BLaER1 treated with 17β-estradiol and CSF1 and Interleukin-3, amounts not matched to agents 10 nM and 100 nM (cell line): ENCODE data around the gene WHRN.
A peak's percentile ranks its signal among the peaks of the same experiment; 100 is the strongest.

ENCODE experiments used
- H3K27ac ChIP-seq, 11 experiments: shearing (Covaris generic); formaldehyde crosslinking; 2 replicates each; pipeline ENCODE4 v1.8.1; 2022
- H3K27me3 ChIP-seq, 11 experiments: shearing (Covaris generic); formaldehyde crosslinking; 2 replicates each; pipeline ENCODE4 v1.8.1; 2022
- H3K36me3 ChIP-seq, 11 experiments: shearing (Covaris generic); formaldehyde crosslinking; 2 replicates each; pipeline ENCODE4 v1.8.1; 2022
- H3K4me1 ChIP-seq, 10 experiments: shearing (Covaris generic); formaldehyde crosslinking; 2 replicates each; pipeline ENCODE4 v1.8.1; 2022
- H3K4me2 ChIP-seq, 11 experiments: shearing (Covaris generic); formaldehyde crosslinking; 2 replicates each; pipeline ENCODE4 v1.8.1; 2022
- H3K4me3 ChIP-seq, 10 experiments: shearing (Covaris generic); formaldehyde crosslinking; 2 replicates each; pipeline ENCODE4 v1.8.1; 2022
- H3K9ac ChIP-seq, 11 experiments: shearing (Covaris generic); formaldehyde crosslinking; 2 replicates each; pipeline ENCODE4 v1.8.1; 2022
- H3K9me3 ChIP-seq, 11 experiments: shearing (Covaris generic); formaldehyde crosslinking; replicated peaks in 1 of 11; 2 replicates each; pipeline ENCODE4 v1.8.1; 2022
- H4K20me1 ChIP-seq, 11 experiments: shearing (Covaris generic); formaldehyde crosslinking; 2 replicates each; pipeline ENCODE4 v1.8.1; 2022
- Cebpa-rat ChIP-seq, 11 experiments: shearing (Covaris generic); IDR thresholded peaks; 2 replicates each; pipeline ENCODE4 v1.8.1; 2022

WHRN gene

DNA sequence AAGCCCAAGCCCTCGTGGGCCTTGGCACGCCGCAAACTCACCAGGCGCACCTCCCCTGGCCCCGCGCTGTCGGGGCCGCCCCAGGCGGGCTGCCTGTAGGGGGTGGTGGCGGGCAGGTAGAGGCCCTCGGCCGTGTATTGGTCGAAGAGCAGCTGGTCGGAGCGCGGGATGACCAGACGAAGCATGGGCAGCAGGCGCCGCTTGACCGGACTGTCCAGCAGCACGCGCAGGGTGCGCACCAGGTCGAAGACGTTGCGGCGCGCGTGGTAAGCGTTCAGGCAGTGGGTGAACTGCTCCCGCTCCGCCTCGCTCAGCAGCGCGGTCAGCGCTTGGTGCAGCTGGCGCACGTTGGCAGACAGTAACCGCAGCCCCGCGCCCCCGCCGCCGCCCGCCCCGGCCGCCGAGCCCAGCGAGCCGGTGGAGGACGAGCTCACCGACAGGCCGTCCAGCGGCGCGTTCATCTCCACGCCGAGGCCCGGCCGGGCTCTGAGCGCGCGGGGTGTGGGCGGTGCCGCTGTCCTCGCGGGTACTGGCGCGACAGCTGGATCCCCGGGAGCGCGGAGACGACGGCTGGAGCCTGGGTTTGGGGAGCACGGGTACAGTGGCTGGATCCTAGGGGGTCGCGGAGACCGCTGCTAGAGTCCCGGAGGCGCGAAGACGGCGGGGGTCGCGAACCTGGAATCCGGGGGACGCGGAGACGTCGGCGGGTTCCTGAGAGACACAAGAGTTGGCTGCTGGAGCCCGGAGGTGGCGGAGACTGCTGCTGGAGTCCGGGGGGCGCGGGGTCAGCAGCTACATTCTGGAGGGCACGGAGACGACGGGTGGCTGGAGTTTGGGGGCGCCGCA, 709 bp downstream of the WHRN start:
- no peaks in the 10 kb centered on the region for H3K36me3 ChIP-seq
- H3K4me3 ChIP-seq = peak overlapping the region; percentile 60 to 77 (median 68)
- H3K27me3 ChIP-seq = peaks cover 29 to 59% (median 43%) of the 10 kb centered on the region in 11 experiments
- H3K9me3 ChIP-seq = no peaks in the 10 kb centered on the region
- peak overlapping the region in 8 of 11 experiments; percentile 8 to 83 (median 46); a peak in 10 of 22 replicates for H3K27ac ChIP-seq
- peak overlapping the region; percentile 59 to 80 (median 73) for H3K9ac ChIP-seq
- H3K4me2 ChIP-seq = peak overlapping the region; percentile 91 to 99 (median 97)
- peaks cover 0 to 15% (median 0%) of the 10 kb centered on the region in 11 experiments; a peak in 2 of 22 replicates for H4K20me1 ChIP-seq
- no peak for TF ChIP-seq Cebpa-rat (IDR thresholded peaks at IDR 0.05)
- H3K4me1 ChIP-seq = peaks cover 6 to 33% (median 10%) of the 10 kb centered on the region in 10 experiments; a peak in 19 of 20 replicates

DNA sequence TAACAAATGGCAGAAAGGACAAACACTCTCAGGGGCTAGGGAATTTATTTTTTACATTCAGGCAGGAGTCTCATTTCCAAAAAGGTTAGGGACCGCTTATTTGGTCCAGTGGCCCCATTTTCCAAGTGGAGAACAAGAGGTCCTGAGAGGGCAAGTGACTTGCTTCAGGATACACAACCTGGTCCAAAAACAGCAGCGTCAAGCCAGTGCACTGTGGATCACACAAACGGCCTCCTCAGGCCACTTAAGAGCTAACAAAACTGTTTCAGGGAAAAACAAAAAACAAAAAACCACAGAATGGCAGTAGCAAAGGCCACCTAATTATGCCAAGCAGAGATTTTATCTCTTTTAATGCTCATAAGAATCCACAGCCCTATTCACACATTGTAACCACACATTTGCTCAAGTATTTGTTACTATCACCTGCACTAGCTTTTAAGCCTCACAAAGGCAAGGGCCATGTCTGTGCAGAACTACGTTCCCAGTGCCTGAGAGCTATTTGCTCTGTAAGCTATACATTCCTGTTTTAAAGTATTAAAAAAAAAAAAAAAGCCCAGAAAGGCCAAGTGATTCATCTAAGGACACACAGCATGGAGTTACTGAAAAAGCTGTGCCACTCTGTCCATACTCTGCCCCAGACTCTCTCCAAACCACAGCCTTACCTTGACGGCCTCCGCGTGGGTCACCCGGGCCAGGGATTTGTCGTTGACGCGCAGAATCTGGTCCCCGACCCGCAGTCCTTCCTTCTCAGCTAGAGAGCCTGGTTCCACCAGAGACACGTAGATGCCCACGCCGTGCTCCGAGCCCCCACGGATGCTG, 1.5 kb downstream of the WHRN start:
- TF ChIP-seq Cebpa-rat (IDR thresholded peaks at IDR 0.05) = no peak
- H3K27me3 ChIP-seq = peaks cover 32 to 65% (median 46%) of the 10 kb centered on the region in 11 experiments
- peaks cover 0 to 15% (median 0%) of the 10 kb centered on the region in 11 experiments; a peak in 2 of 22 replicates for H4K20me1 ChIP-seq
- no peak overlapping the region for H3K9ac ChIP-seq
- H3K4me2 ChIP-seq = peak overlapping the region; percentile 91 to 99 (median 97); a peak in 15 of 22 replicates
- no peak overlapping the region for H3K27ac ChIP-seq
- H3K4me3 ChIP-seq = peak overlapping the region in 1 of 10 experiments; percentile 66; a peak in 2 of 20 replicates
- no peaks in the 10 kb centered on the region for H3K36me3 ChIP-seq
- H3K4me1 ChIP-seq = peaks cover 6 to 38% (median 15%) of the 10 kb centered on the region in 10 experiments; a peak in 19 of 20 replicates
- no peaks in the 10 kb centered on the region for H3K9me3 ChIP-seq

DNA sequence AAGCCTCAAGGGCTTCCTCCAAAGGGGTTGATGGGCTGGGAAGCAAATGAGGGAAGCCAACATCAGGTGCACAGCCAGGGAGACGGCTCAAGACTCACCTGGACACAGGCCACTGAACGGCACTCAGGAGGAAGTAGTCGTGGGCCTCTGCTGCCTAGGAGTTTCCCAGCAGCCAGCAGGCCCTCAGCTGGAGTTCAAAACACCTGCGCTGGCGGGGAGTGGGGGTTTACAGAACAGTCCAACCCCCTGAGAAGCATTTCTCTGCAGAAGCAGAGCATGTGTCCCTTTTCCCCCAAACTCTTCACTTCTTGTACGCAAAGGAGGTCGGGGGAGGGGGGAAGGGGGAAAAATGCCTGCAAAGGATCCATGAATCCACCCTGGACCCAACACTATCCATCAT, 2.3 kb downstream of the WHRN start:
- peaks cover 0 to 15% (median 0%) of the 10 kb centered on the region in 11 experiments; a peak in 2 of 22 replicates for H4K20me1 ChIP-seq
- H3K9me3 ChIP-seq = no peaks in the 10 kb centered on the region
- no peak overlapping the region for H3K27ac ChIP-seq
- no peak for TF ChIP-seq Cebpa-rat (IDR thresholded peaks at IDR 0.05)
- no peak overlapping the region for H3K4me3 ChIP-seq
- H3K4me1 ChIP-seq = peaks cover 6 to 37% (median 15%) of the 10 kb centered on the region in 10 experiments; a peak in 19 of 20 replicates
- no peak overlapping the region for H3K9ac ChIP-seq
- peak overlapping the region in 1 of 11 experiments; percentile 3; a peak in 1 of 22 replicates for H3K4me2 ChIP-seq
- H3K27me3 ChIP-seq = peaks cover 32 to 65% (median 46%) of the 10 kb centered on the region in 11 experiments
- H3K36me3 ChIP-seq = no peaks in the 10 kb centered on the region

DNA sequence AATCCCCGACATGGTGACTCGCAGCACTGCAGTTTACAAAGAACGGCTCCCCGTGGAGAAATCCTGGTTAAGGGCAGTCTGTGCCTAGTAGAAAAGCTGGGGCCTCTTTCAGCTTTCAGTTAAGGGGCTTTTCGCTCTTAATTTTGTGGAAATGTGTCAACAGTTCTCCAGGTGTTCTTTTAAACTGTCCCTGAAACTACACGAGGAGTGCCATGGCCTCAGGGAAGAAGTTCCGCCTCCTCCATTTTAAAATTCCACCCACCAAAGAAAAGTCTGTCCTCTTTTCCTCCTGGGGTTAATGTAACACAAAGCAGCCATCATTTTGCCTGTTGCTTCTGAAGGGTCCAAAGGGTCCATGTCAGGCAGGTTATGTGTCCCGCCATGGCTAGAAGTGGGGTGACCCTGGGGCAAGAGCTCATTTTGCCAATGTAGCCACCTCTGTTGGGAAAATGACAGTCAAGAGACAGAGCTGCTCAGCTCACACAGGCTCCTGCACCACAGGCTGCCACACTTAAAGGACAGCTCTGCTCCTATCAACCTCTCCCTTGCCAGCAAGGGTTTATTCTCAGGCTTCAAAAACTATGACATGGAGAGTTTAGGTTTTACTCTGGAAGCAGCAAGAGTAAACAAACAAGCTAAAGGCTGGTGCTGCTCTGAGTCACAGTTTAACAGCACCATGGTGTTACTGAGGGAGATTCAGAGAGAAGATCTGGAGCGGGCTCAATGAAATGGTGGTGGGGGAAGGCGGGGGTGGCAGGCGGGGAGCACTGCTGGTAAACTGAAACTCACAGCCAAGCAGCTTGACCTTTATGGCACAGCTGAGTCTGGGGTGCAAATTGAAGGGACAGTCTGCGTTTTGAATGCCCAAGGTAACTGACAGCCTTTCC, 3.2 kb downstream of the WHRN start:
- H3K27ac ChIP-seq = no peak overlapping the region
- H3K4me1 ChIP-seq = peaks cover 7 to 38% (median 22%) of the 10 kb centered on the region in 10 experiments
- no peak for TF ChIP-seq Cebpa-rat (IDR thresholded peaks at IDR 0.05)
- peaks cover 0 to 15% (median 0%) of the 10 kb centered on the region in 11 experiments; a peak in 2 of 22 replicates for H4K20me1 ChIP-seq
- no peak overlapping the region for H3K9ac ChIP-seq
- no peaks in the 10 kb centered on the region for H3K9me3 ChIP-seq
- no peak overlapping the region for H3K4me2 ChIP-seq
- H3K27me3 ChIP-seq = peaks cover 32 to 65% (median 46%) of the 10 kb centered on the region in 11 experiments
- H3K4me3 ChIP-seq = no peak overlapping the region
- no peaks in the 10 kb centered on the region for H3K36me3 ChIP-seq

DNA sequence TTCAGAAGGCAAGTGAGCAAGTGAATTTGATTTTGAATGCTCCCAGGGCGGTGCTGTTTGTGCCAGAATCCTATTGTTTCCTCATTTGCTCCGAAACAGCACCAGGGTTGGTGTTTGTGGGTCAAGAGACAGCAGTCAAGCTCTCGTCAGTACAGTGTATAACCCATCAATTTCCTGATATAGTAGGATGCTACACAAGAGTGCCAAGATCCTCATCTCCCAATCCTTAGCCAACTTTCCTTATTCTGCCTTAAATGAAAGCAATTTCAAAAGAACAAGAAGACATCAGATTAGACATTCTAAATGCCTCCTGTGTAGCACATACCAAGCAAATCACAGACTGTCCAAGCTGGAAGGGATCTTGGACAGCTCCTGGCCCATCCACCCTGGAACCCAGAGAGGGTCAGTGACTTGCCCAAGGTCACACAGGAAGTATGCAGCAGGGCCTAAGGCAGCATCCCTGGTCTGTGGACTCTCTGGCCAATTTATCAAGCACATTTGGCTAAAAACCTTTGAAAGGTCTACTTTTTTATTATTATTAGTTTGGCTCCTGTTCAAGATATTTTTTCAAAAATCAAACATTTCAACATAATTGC, 4.5 kb downstream of the WHRN start:
- Histone ChIP-seq H3K4me2 (no peak overlapping the region), H3K9ac (no peak overlapping the region)

DNA sequence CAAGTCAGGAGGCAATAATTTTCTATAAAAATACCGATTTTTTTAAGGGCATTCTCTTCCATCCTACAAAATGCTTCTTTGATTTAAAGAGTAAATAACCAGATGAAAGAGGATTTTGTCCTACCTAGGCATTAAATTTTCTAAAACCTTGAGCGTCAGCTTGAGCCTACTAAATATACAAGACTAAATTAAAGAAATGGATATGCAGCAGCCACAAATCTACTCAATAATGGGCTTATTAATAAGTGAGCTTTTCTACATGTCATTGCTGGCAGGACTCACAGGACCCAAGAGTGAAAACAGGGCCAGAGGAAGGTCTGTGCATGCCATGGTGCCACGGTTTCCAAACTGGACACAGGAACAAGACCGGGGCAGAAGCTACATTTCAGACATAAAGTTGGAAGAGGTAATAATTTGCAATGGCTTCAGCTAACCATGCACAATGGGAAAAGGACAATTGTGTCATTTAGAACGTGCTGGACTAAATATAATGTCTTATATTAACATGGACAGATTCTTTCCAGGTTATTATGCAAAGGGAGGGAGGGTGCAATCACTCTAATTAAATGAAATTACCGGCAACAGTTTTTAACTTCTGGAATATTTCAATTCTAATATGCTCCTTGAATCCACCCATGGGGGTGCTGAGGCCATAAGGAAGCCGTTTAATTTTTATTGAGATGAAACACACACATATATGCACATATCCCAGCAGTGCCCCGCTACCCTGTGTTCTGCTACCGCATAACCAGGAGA, 5.2 kb downstream of the WHRN start:
- H3K9ac ChIP-seq = no peak overlapping the region
- H3K9me3 ChIP-seq = no peaks in the 10 kb centered on the region
- H3K4me3 ChIP-seq = no peak overlapping the region
- H3K27ac ChIP-seq = no peak overlapping the region
- no peak overlapping the region; a peak in 1 of 22 replicates for H3K4me2 ChIP-seq
- peaks cover 0 to 15% (median 0%) of the 10 kb centered on the region in 11 experiments; a peak in 2 of 22 replicates for H4K20me1 ChIP-seq
- no peak for TF ChIP-seq Cebpa-rat (IDR thresholded peaks at IDR 0.05)
- H3K4me1 ChIP-seq = peaks cover 3 to 33% (median 20%) of the 10 kb centered on the region in 10 experiments; a peak in 17 of 20 replicates
- H3K27me3 ChIP-seq = peaks cover 21 to 51% (median 33%) of the 10 kb centered on the region in 11 experiments
- no peaks in the 10 kb centered on the region for H3K36me3 ChIP-seq

More for the DNA sequence above, 4.5 kb downstream of the WHRN start:
- Histone ChIP-seq H3K27ac (no peak overlapping the region), H3K36me3 (no peaks in the 10 kb centered on the region), H3K4me3 (no peak overlapping the region), H3K4me1 (peaks cover 4 to 37% (median 22%) of the 10 kb centered on the region in 10 experiments), H3K27me3 (peaks cover 26 to 58% (median 40%) of the 10 kb centered on the region in 11 experiments), H4K20me1 (peaks cover 0 to 15% (median 0%) of the 10 kb centered on the region in 11 experiments; a peak in 2 of 22 replicates), H3K9me3 (no peaks in the 10 kb centered on the region)
- TF ChIP-seq Cebpa-rat (IDR thresholded peaks at IDR 0.05) = no peak

DNA sequence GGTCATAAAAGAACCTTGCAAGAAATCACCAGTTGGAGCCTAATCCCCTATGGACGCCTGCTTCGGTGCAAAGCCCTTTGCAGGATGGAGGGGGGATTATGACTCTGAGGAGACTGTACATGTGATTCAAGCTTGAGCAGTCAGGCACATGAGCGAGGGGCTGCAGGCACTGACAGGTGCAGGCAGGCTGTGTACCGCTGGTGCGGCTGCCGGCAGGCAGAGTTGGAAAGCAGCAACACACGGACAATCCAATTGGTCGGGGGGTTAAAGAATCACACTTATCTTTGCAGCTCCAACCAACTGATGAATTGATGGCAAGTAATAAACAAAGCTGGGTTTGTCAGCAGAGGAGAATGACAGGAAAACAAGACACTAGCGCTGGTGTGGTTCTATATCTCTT, 5.7 kb downstream of the WHRN start:
- Histone ChIP-seq H3K4me3 (no peak overlapping the region), H3K27me3 (peaks cover 15 to 45% (median 27%) of the 10 kb centered on the region in 11 experiments), H3K9ac (no peak overlapping the region), H3K4me2 (peak overlapping the region in 7 of 11 experiments; percentile 2 to 48 (median 19); a peak in 9 of 22 replicates), H4K20me1 (peaks cover 0 to 15% (median 0%) of the 10 kb centered on the region in 11 experiments; a peak in 2 of 22 replicates), H3K9me3 (no peaks in the 10 kb centered on the region), H3K36me3 (no peaks in the 10 kb centered on the region), H3K27ac (no peak overlapping the region), H3K4me1 (peaks cover 3 to 28% (median 16%) of the 10 kb centered on the region in 10 experiments; a peak in 17 of 20 replicates)
- no peak for TF ChIP-seq Cebpa-rat (IDR thresholded peaks at IDR 0.05)
